NCI-H510A (cell line): Measurements from ENCODE around the gene KRT84.
A peak's percentile ranks its signal among the peaks of the same experiment; 100 is the strongest.

Experiments used
- DNase-seq: peaks from one replicate; lab custom pipeline; 2025; lab: John Stamatoyannopoulos, UW

KRT84 gene

GRCh38 chr12:52383331-52383730, 2.1 kb downstream of the KRT84 start:
- no peak for DNase-seq

DNA sequence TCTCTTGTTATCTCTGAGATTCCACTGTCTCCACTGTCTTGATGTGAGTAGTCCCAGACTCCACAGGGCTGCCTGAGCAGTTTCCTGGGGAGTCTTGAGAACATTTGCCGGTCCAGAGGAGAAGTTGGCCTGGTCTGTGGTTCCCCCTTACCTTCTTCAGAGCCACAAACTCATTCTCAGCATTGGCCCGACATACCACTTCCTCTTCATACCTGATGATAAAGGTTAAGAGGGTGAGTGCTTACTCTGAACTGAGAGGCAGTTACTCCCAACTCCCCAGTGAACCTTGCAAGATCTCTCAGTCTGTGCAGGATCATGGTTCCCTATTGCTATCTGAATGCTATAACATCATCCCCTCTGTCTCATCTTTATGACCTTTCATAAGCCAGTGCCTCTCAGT, 2.6 kb downstream of the KRT84 start:
- DNase-seq, result no peak

DNA sequence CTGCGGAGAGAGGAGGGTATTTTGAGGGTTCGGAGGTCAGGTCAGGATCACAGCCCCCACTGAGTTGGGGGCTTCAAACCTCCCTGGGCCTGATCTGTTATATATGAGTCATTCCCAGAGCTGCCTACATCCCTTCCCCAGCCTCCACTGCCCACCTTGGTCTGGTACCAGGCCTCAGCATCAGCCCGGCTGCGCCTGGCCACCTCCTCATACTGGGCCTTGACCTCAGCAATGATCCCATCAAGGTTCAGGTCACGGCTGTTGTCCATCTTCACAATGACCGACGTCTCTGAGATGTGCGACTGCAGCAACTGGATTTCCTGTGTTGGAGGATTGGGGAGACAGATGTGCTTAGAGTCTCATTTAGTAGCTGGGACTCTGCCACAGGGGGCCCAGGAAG, 4.2 kb downstream of the KRT84 start:
- DNase-seq, result no peak

GRCh38 chr12:52380271-52380694, 5.2 kb downstream of the KRT84 start:
- DNase-seq, result no peak

DNA sequence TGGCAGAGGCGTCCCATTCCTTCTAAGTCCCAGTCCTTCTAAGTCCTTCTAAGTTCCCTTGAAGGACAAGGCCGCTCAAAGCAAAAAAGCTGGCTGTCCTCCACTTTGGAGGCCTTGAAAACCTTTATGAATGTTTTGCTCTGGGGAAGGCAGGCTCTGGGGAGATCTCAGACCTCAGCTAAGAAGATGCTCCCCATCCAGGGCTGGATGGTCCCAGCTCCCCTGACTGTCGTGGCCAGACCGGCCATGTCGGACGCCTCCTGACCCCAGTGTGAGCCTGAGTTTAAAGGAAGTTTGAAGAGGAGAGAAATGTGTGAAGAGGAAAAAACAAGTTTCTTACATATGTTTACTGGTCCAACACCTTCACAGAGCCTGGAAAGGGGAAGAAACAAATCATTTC, 5.9 kb downstream of the KRT84 start:
- DNase-seq, result no peak

GRCh38 chr12:52378091-52378490, 7.4 kb downstream of the KRT84 start:
- no peak for DNase-seq

DNA sequence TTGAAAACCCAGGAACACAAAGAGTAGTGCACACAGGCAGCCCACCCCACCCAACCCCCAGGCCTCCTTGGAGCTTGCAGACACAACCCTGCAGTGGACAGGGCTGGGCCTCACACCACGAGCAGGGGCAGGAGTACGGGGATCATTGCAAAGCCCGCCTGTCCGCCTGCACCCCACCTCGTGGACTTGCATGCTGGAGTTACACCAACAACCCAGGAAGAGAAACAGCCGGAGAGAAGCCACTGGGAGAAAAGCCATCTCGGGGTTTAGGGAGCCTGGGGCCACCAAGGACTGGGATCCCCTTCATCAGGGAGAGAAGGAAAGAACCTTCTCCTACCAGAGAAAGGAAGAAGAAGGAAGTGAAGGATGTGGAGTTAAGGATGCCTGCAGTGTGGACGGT, 8.2 kb downstream of the KRT84 start:
- DNase-seq, result no peak

GRCh38 chr12:52372216-52373154, 13.0 kb downstream of the KRT84 start:
- DNase-seq, result peak; percentile 36

DNA sequence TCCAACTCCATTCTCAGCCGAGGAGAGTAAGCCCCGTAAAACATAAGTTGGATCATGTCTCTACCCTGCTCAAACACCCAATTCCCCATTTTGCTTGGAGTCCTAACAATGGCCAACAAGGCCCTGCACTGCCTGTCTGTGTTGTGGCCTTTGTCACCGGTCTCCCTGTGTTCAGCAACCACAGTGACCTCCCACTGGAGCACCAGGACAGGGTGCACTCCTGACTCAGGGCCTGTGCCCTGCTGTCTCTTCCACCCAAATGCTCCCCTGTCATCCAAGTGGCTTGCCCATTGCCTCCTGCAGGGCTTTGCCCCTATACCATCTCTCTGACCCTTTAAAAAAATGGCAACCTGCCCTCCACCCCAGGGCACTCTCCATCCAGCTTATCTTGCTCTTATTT, 13.7 kb downstream of the KRT84 start:
- DNase-seq, result no peak

DNA sequence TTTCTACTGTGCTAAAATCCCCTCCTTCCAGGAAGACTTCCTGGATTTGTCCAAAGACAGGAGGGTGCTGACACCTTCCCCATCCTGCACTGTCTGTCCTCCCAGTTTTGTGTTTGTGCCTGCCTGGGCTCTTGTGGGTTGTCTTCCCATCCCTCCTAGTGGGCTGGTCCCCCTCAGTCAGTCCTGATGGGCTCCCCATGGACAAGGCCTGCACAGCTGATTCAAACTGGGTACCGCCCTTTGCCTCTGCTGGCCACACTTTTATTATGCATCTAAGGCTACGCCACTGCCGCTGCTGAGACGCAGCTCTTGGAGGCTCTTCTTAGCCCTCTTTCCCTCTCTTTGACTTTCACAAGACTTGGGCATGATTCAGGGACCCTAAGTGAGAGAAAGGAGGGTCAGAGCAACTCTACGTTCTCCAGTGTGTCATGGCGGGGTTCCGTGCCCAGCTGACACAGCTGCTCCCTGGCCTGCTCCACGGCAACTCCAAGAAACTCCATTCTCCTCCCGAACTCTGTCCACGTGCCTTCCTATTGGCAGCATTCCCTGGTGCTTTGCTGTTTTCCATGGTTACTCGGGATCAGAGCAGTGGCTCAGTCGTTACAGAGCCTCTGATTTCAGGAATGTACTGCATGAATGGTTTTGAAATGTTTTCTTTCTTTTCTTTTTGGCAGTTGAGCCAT, 14.4 kb downstream of the KRT84 start:
- DNase-seq, result no peak

- DNase-seq, result no peak
Measured at GRCh38 chr12:52369809-52370208, 15.6 kb downstream of the KRT84 start.

DNA sequence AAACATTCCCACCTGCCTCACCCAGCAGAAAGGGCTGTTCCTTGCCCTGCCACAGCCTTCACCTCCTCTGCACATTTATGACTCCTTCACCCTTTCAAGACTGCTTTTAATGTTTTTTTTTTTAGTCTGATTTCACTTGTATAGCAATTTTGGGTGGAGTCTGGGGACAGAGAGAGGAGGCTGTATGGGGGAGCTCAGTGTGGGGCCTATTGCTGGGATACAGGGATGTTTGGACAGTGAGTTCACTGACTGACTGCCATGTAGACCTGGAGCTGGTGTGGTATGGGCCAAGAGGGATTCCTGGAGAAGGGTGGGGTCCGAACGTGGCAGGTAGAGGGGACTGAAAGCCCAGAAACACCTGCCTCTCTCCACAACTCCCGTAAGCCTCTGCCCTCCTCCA, 16.2 kb downstream of the KRT84 start:
- no peak for DNase-seq

- DNase-seq, result no peak
Measured at GRCh38 chr12:52368508-52368907, 16.9 kb downstream of the KRT84 start.

GRCh38 chr12:52367876-52368275, 17.6 kb downstream of the KRT84 start:
- DNase-seq, result no peak

DNA sequence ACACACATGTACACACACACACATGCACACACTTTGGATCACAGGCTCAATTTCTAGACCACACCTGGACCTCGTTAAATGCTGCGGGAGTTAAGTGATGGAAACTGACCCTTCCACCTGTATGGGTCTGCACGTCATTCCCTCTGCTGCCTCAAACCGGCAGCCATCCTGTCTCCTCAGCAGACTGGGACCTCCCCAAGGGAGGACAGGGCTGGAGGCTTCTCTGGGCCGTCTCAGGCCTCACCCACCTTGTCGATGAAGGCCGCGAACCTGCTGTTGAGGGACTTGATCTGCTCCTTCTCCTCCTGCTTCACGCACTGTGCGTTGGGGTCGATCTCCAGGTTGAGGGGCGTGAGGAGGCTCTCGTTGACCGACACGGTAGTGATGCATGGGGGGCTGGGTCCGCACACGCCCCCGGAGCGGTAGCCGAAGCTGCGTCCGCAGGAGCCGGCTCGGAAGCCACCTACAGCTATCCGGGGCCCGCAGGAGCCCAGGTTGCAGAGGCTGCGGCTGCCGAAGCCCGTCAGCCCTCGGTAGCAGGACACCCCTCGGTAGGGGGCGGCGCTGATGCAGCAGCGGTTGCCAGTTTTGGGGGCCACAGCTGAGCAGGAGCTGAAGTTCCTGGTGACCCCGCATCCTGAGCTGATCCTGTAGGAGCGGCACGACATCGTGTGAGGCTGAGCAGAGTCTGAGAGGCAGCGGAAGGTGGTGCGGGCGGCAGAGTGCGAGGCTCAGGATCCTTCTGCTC, 18.5 kb downstream of the KRT84 start, which contains the start of gene KRT85:
Gene KRT85 (minus strand): TSS at position 744 of the 748 bp plus-strand sequence. CDS start 76 bp downstream, at position 668.
- DNase-seq, result no peak

DNA sequence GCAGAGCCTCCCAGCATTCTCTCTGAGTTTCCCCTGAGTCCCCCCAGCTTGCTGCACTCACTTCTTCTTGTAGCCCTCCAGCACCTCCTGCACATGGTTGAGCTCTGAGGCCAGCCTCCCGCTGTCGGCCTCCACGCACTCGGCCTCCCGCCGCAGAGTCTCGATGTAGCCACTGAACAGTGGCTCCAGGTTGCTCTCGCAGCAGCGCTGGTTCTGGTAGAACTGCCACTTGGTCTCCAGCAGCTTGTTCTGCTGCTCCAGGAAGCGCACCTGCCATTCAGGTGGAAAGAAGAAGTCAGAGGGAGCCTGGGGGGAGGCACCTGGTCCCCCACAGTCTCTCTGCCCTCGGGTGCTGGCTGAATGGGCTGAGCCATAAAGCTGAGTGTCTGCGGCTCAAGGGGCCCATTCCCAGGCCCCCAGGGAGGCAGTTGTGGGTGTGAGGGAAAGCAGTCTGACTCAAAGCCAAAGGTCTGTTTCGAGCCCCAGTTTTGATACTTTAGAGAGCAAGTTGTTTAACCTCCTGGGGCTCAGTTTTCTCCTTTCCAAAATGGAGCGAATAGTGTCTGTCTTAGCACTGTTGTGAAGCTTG, 20.5 kb downstream of the KRT84 start:
- DNase-seq, result no peak

- no peak for DNase-seq
Measured at GRCh38 chr12:52364061-52364460, 21.4 kb downstream of the KRT84 start.

DNA sequence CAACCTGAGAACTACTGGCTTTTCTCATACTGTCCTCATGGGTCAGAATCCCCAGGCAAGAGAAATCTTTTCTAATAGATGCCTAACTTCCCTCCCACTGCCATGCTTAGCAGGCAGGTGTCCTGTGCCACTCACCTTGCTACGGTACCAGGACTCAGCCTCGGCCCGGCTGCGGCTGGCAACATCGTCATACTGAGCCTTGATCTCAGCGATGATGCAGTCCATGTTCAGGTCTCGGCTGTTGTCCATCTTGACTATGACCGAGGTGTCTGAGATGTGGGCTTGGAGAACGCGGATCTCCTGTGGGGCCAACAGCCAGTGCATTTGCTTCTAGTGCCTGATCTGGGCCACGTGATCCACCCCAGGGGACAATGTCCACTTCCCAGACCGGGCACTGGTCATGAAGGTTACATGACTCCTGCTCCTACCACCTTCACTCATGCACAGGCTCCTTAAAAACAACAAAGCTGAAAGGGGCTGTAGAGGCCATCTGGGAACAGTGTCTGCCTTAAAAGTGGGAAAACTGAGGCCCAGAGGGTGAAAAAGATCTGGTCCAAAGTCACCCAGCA, 22.3 kb downstream of the KRT84 start:
- no peak for DNase-seq

- no peak for DNase-seq
Measured at GRCh38 chr12:52362118-52362726, 23.2 kb downstream of the KRT84 start.

DNA sequence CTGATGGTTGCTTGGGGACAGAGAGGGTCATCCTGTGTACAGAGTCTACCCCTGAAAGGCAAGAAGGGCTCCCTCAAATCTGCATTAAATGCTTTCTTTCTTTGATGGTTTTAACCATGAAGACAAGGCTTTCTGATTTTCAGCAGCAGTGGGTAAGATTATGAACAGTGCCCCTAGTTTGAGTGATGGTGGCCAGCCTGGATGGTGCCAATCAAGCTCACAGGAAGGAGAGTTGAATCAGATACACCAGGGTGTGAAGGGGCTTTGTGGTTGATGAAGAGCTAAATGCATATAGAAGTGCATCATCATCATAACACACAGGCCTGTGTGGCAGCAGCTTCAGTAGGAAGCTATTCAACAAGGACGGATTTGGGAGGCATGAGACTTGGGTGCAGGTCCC, 23.9 kb downstream of the KRT84 start:
- DNase-seq, result no peak

- no peak for DNase-seq
Measured at GRCh38 chr12:52360663-52361271, 24.7 kb downstream of the KRT84 start.
